HG03432 (cell line): Measurements from ENCODE around the gene NDNF.
A peak's percentile ranks its signal among the peaks of the same experiment; 100 is the strongest.

Experiments used
- ATAC-seq: cut with Tn5 transposase; IDR thresholded peaks from one replicate; pipeline ENCODE4 v1.9.1; 2021; ENCODE audit warnings: mild to moderate bottlenecking, moderate library complexity; ENCODE audit not compliant: unreplicated experiment

NDNF gene

GRCh38 chr4:121072224-121073003 lies at the start of gene NDNF:
TSS of gene NDNF (minus strand) at chr4:121072535. CDS start at chr4:121045837, 26,698 bp downstream.
- ATAC-seq: peak; percentile 65

- no peak for ATAC-seq
Measured at GRCh38 chr4:121119715-121120114, 47.4 kb upstream of the NDNF start.

- no peak for ATAC-seq
Measured at GRCh38 chr4:121118344-121118743, 46.0 kb upstream of the NDNF start.

- ATAC-seq: no peak
Measured at GRCh38 chr4:121114756-121115155, 42.4 kb upstream of the NDNF start.

GRCh38 chr4:121112530-121112929 lies 40.2 kb upstream of the NDNF start:
- ATAC-seq: no peak

GRCh38 chr4:121108557-121108956 lies 36.2 kb upstream of the NDNF start:
- ATAC-seq: no peak

GRCh38 chr4:121107507-121107906 lies 35.2 kb upstream of the NDNF start:
- ATAC-seq: no peak

GRCh38 chr4:121100093-121100775 lies 27.9 kb upstream of the NDNF start:
- ATAC-seq: peak; percentile 69

- ATAC-seq: no peak
Measured at GRCh38 chr4:121098266-121098665, 25.9 kb upstream of the NDNF start.

- ATAC-seq: no peak
Measured at GRCh38 chr4:121096629-121097028, 24.3 kb upstream of the NDNF start.

- no peak for ATAC-seq
Measured at GRCh38 chr4:121096191-121096590, 23.9 kb upstream of the NDNF start.

GRCh38 chr4:121094297-121094966 lies 22.1 kb upstream of the NDNF start:
- no peak for ATAC-seq

GRCh38 chr4:121093261-121093660 lies 20.9 kb upstream of the NDNF start:
- no peak for ATAC-seq

GRCh38 chr4:121091941-121092340 lies 19.6 kb upstream of the NDNF start:
- ATAC-seq: no peak

GRCh38 chr4:121088867-121089266 lies 16.5 kb upstream of the NDNF start:
- no peak for ATAC-seq

GRCh38 chr4:121079376-121079775 lies 7.0 kb upstream of the NDNF start:
- no peak for ATAC-seq

GRCh38 chr4:121077496-121077895 lies 5.2 kb upstream of the NDNF start:
- no peak for ATAC-seq

- ATAC-seq: no peak
Measured at GRCh38 chr4:121076416-121076815, 4.1 kb upstream of the NDNF start.

- no peak for ATAC-seq
Measured at GRCh38 chr4:121073672-121074381, 1.5 kb upstream of the NDNF start.

- no peak for ATAC-seq
Measured at GRCh38 chr4:121073004-121073435, 685 bp upstream of the NDNF start.

GRCh38 chr4:121071640-121072223 lies 603 bp downstream of the NDNF start:
- ATAC-seq: no peak
